Loucy (cell line): Measurements from ENCODE around the gene VASH2.

Experiments
- CTCF ChIP-seq: fragments of 200-600 bp; sonication (generic); conservative IDR thresholded peaks from 2 replicates; pipeline ENCODE4 v1.5.1; 2014; ENCODE audit warnings: mild to moderate bottlenecking, antibody characterized with exemption, low read length
- EZH2phosphoT487 ChIP-seq: fragments of 200-600 bp; IDR thresholded peaks from 2 replicates; pipeline ENCODE4 v1.6.1; 2018; ENCODE audit warnings: antibody characterized with exemption, mild to moderate bottlenecking, moderate library complexity, borderline replicate concordance

DNA sequence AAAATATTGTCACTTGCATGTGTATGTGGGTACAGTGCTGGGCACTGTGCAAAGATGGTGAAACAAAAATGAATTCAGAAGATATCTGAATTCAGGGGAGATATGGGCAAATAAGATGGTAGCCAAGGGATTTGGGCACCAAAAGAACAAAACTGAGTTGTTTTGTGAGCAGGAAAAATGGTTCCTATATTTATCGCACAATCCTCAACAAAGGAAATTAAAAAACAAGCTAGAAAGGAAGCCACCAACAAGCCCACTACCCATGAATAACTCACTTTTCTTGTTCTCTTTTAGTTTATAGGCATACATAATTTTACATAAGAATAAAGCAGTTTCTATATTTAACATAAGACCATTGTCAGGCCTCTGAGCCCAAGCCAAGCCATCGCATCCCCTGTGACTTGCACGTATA, 40.7 kb upstream of the VASH2 start:
- TF ChIP-seq CTCF: no peak
- no peak for TF ChIP-seq EZH2phosphoT487
